SHP77 treated with DMSO at 0.1 percent for 48 hours (cell line): ENCODE data around the gene PLBD2.

Experiments
- DNase-seq: peaks from one replicate; lab custom pipeline; 2025; lab: John Stamatoyannopoulos, UW

Gene PLBD2, protein sequence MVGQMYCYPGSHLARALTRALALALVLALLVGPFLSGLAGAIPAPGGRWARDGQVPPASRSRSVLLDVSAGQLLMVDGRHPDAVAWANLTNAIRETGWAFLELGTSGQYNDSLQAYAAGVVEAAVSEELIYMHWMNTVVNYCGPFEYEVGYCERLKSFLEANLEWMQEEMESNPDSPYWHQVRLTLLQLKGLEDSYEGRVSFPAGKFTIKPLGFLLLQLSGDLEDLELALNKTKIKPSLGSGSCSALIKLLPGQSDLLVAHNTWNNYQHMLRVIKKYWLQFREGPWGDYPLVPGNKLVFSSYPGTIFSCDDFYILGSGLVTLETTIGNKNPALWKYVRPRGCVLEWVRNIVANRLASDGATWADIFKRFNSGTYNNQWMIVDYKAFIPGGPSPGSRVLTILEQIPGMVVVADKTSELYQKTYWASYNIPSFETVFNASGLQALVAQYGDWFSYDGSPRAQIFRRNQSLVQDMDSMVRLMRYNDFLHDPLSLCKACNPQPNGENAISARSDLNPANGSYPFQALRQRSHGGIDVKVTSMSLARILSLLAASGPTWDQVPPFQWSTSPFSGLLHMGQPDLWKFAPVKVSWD

DNA sequence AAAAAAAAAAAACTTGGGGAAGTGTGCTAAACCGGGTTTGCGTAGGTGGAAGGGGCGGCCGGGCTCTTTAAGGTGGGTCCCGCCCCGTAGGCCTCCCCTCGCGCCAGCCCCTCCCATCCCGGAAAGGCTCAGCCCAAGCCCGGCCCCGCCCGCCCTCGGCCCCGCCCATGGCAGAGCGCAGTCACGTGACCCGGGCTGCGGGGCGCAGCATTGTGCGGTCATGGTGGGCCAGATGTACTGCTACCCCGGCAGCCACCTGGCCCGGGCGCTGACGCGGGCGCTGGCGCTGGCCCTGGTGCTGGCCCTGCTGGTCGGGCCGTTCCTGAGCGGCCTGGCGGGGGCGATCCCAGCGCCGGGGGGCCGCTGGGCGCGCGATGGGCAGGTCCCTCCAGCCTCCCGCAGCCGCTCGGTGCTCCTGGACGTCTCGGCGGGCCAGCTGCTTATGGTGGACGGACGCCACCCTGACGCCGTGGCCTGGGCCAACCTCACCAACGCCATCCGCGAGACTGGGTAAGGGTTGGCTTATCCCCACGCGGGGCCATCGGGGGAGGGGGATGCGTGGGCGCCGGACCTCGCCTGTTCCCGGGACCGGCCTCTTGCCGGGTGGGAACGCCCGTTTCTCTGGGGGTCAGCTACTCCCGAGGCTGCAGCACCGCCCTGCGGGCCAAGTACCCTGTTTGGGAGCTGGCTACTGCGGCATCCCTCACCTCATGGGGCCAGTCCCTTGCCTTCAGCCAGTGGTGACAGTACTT, at the start of gene PLBD2:
TSS of gene PLBD2 (plus strand) at position 207 of the 752 bp plus-strand sequence. CDS start at position 221, 14 bp downstream.
- peak; percentile 80 for DNase-seq

DNA sequence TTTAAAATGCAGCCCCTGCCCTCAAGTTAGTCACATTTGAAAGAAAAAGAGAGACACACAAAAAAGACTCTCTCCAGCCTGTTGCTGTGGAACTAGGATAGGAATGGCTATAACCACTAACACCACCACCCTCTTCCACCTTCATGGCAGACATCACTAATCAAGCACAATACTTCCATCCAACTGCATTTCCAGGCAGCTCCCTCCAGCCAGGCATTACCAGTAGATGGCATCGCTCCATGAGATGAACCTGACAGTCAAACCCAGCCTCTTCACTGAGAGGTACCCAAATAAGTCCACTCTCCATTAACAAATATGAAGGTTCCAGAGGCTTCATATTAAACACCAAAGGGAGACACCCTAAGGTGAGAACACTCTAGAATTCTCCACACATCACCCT, 47.9 kb upstream of the PLBD2 start:
- DNase-seq = no peak

DNA sequence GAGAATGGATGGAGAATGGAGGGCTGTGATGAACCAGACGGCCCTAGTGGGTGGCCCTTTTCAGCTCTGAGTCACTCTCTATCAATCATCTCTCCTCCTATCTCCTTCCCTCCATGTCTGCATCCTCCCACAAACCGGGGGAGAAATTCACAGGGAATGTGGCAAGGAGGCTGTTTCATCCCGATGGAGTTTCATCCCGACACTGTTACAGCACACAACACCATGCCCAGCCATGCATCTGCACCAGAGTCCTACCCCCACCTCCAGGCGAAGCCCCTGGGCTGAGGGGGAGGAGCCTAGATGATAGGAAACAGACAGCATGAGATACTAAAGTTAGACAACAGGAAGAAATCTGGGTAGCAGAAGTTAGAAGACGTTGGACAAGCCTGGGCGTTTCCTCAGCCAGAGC, 44.3 kb upstream of the PLBD2 start:
- no peak for DNase-seq

- no peak for DNase-seq
Measured at GRCh38 chr12:113315358-113315757, 43.0 kb upstream of the PLBD2 start.

- no peak for DNase-seq
Measured at GRCh38 chr12:113316155-113316554, 42.2 kb upstream of the PLBD2 start.

- no peak for DNase-seq
Measured at GRCh38 chr12:113317122-113317521, 41.3 kb upstream of the PLBD2 start.

DNA sequence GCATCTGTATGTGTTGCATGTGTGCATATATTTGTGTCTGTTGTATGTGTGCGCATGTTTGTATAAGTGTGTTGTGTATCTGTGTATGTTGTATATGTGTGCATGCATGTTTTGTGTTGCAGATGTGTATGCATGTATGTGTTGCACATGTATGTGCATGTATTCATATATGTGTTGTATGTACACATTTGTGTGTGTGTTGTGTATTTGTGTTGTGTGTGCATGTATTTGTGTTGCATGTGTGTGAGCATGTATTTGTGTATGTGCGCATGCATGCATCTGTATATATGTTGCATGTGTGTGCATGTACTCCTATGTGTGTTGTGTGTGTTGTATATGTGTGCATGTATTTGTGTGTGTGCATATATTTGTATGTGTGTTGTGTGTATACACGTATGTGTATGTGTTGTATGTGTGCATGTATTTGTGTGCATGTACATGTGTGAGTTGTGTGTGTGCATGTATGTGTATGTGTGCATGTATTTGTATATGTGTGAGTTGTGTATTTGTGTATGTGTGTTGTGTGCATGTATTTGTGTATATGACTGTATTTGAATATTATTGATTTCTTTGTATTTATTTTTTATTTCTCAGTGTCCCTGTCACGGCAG, 40.2 kb upstream of the PLBD2 start:
- DNase-seq = no peak

DNA sequence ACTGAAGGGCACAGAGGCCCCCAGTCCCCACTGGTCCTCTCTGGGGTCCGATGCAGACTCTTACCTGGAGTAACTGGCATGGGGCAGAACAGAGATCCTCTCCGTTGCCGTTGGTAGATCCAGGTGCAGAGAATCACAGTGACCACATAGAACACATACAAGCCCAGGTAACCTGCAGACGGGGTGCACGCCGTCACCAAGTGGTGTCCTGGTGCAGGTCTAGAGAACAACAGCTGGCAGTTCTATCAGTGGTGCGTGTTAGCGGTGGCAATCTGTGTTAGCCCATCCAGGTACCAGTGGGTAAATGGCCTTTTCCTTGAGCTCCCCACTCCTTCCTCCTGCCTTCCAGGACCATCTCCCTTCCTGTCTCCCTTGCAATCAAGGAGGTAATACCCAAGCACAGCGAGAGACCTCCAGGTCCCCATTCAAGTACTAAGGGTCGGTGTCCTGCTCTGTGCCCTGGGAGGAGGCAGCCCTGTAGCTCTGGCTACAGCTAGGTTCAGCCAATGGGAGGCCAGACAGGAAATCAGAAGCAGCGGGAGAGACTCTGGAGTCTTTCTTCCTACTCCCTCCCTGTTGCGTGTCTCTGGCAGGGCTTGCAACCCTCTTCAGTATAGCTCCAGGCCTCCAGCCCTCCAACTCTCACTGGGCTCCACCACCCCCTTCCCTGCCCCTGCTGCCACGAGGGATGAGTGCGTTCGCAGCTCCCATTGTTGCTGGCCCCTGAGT, 39.3 kb upstream of the PLBD2 start:
- DNase-seq = no peak

GRCh38 chr12:113320401-113320800, 38.0 kb upstream of the PLBD2 start:
- DNase-seq = no peak

DNA sequence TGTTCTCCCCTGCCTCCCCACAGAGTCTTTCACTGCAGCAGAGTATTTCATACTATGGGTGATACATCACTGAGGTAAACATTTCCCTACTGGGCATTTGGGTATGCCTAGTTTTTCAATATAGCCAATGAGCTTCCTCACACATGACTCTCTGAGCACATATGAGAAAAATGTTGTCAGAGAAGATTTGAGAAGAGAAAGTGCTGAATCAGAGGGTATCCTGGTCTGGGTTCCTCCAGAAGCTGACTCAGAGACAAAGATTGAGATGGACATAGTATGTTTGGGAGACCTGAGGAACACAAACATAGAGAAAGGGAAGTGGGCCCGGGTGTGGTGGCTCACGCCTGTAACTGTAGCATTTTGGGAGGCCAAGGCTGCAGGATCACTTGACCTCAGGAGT, 36.0 kb upstream of the PLBD2 start:
- no peak for DNase-seq

GRCh38 chr12:113325916-113326315, 32.5 kb upstream of the PLBD2 start:
- DNase-seq = no peak

DNA sequence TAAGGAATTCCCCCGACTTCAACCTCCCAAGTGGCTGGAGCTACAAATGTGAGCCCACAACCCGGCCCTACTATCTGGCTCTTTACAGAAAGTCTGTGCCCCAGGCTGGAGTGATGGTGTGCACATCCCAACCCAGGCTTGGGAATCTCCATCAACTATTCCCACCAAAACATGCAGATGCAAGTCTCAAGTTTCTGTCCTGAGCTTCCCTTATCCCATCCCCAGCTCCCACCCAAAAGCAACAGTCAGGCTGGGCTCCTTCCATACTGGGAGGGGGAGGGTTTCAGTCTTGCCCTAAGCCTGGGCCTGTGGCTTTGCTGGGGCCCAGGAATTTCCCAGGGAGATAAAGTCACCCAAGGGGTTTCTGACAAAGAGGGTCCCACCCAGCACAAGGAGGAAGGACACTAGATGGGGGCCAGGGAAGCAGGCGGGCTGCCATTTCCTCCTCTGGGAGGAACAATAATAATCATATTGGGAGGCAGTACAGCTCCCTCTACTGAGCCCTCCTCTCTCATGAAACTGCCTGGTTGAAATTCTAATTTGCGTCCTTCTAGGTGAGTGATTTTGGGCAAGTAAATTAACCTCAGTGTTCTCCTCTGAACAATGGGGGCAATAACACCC, 31.5 kb upstream of the PLBD2 start:
- no peak for DNase-seq

GRCh38 chr12:113328368-113328889, 30.0 kb upstream of the PLBD2 start:
- no peak for DNase-seq

DNA sequence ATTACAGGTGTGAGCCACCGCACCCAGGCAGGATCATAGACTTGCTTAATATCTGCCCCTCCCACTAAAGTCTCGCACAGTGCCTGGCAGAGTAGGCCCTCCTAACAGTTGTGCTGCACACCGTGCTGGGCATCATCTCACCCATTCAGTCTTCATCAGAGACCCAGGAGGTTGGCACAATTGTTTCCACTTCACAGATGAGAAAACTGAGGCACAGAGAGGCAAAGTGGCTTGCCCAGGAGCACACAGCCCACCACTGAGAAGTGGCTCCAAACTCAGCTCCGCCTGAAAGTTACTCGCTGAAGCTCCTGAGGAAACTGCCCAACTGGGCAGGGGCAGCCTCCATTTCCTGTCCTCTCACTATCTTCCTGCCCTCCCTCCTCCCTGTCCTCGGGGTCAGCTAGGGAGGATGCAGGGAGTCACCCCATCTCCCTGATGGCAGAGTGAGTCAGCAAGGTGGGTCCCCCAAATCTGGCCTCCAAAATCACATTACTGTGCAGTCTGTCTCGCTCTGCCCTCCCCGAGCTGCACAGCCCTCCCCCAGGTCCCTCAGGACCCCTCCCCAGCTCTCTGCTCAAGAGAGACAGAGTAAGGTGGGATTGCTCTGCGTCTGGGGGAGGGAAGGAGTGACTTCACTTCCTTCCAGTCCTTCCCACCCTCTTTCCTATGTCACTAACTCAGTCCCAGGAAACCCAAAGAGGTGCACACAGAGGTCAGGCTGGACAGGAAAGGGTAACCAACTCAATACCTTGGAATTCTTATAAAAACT, 29.2 kb upstream of the PLBD2 start:
- DNase-seq = no peak

- no peak for DNase-seq
Measured at GRCh38 chr12:113329791-113330417, 28.5 kb upstream of the PLBD2 start.

- no peak for DNase-seq
Measured at GRCh38 chr12:113330505-113330904, 27.9 kb upstream of the PLBD2 start.

- no peak for DNase-seq
Measured at GRCh38 chr12:113332688-113333417, 25.5 kb upstream of the PLBD2 start.

GRCh38 chr12:113333418-113333750, 25.0 kb upstream of the PLBD2 start:
- no peak for DNase-seq
